ENCODE results near the gene DYNLT1.

The DYNLT1 gene

DNA sequence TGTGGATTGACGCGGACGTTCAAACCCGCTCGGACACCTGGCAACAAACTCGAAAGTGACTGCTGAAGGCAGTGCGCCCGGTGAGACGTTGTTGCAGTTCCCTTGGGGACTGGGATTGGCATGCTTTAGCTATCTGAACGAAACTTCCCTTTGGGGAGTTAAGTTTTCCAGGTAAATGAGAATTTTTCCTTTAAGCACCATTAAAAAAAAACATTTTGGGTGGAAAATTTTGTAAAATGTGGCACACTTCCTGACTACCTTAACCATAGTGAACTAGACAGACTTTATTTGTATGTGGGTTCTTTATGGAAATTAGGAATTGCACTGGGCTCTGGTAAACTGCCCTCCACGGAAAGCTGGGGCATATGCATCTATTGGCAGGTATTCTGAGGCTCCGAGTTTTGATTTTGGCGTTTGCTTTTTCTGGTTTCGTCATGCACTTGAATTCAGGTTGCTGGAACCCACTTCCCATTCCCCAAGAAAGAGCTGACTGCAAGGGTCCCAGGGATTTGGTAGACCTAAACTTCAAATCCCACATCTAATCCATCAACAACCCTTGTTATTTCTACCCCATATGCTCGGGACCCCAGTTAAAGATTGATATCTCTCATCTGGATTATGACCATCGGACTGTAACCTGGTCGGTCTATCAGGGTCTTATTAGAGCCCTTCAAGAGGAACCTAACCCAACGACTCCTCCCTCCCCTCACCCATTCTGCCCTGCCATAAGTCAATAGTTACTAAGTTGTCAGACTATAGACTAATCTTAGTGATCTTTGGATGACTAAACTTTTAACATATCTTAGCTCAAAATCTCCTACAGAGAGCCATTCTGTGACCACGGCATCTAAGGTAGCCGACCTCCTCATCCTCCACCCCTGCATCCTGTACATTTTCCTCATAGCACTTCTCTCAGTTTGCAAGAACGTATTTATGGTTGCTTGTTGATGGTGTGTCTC, 800 bp upstream of the DYNLT1 start:
- H3F3A ChIP-seq (ENCODE audit: low read depth), result no peaks in the 10 kb centered on the region
- no peak overlapping the region for H3K4me2 ChIP-seq (ENCODE audit: low read depth, low read length, poor library complexity, severe bottlenecking)
- no peak for TF ChIP-seq EZH2phosphoT487 (IDR thresholded peaks at IDR 0.05; ENCODE audit: borderline replicate concordance)
- TF ChIP-seq, protein P1, sequence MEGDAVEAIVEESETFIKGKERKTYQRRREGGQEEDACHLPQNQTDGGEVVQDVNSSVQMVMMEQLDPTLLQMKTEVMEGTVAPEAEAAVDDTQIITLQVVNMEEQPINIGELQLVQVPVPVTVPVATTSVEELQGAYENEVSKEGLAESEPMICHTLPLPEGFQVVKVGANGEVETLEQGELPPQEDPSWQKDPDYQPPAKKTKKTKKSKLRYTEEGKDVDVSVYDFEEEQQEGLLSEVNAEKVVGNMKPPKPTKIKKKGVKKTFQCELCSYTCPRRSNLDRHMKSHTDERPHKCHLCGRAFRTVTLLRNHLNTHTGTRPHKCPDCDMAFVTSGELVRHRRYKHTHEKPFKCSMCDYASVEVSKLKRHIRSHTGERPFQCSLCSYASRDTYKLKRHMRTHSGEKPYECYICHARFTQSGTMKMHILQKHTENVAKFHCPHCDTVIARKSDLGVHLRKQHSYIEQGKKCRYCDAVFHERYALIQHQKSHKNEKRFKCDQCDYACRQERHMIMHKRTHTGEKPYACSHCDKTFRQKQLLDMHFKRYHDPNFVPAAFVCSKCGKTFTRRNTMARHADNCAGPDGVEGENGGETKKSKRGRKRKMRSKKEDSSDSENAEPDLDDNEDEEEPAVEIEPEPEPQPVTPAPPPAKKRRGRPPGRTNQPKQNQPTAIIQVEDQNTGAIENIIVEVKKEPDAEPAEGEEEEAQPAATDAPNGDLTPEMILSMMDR (conservative IDR thresholded peaks at IDR 0.05; ENCODE audit: low read length), result no peak
- peaks cover 91% of the 10 kb centered on the region for H3K27me3 ChIP-seq (ENCODE audit: insufficient read depth, low read length, poor library complexity, severe bottlenecking)
- H3K4me3 ChIP-seq (ENCODE audit: low read length, poor library complexity, severe bottlenecking), result no peak overlapping the region
- no peaks in the 10 kb centered on the region for H3K36me3 ChIP-seq (ENCODE audit: insufficient read depth, low read length)
- peaks cover 13% of the 10 kb centered on the region for H3K4me1 ChIP-seq (ENCODE audit: insufficient read depth, low read length, poor library complexity, severe bottlenecking)
- no peaks in the 10 kb centered on the region for H3K79me2 ChIP-seq (ENCODE audit: insufficient read depth, low read length)
- no peaks in the 10 kb centered on the region for H4K20me1 ChIP-seq (ENCODE audit: insufficient read depth, low read length, poor library complexity, severe bottlenecking)
- no peaks in the 10 kb centered on the region for H3K9me2 ChIP-seq (replicated peaks; ENCODE audit: low read depth, low read length)
- H2AFZ ChIP-seq (ENCODE audit: low read length), result no peak overlapping the region
- no peaks in the 10 kb centered on the region for H3K9me3 ChIP-seq (ENCODE audit: insufficient read depth, low read depth, low read length)
- H3K9ac ChIP-seq (ENCODE audit: low read depth, low read length, poor library complexity, severe bottlenecking), result no peak overlapping the region

DNA sequence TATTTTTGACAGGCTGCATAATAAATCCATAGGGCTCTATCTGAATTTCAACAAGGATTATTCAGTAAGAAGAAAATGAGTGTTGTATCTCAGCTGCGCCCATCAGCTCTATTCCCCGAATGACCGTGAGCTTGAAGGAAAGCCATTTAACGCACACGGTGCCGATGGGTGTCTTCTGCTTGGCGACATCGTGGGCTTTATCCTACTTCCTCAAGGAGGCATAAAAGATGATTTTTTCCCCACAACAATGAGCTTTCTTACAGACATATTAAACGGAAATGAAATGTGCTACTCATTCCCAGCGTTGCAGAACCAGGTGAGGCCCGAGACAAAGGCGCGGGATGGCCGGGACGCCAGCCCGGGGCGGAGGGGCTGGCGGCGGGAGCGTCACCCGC, 710 bp downstream of the DYNLT1 start:
- H3K4me1 ChIP-seq (ENCODE audit: insufficient read depth, low read length, poor library complexity, severe bottlenecking), result no peaks in the 10 kb centered on the region
- H3K79me2 ChIP-seq (ENCODE audit: insufficient read depth, low read length), result no peaks in the 10 kb centered on the region

DNA sequence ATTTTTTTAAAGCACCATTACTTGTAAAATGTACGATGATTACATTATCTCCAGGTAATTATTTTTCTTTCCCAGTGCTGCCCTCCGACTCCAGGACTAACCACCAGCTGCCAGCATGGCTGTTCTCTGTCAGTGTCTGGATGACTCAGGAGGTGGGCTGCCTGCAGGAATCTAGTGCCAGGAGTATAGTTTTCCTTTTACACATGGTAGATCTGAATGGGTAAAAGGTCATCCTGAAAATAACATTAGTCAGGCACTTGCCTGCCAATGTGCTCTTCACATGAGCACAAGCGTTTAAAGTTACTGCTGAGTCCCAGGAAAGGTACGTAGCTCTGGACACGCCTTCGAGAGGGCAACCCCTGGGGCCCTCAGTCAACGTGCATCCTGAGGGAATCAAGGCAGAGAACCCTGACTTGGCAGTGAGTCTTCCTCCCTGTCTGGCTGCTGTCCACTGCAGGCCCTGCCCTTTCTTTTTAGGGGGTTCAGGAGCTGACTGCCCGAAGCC, 2.4 kb downstream of the DYNLT1 start:
- Histone ChIP-seq H3K79me2 (ENCODE audit: insufficient read depth, low read length) (no peaks in the 10 kb centered on the region), H3K4me3 (ENCODE audit: low read length, poor library complexity, severe bottlenecking) (no peak overlapping the region), H3K4me1 (ENCODE audit: insufficient read depth, low read length, poor library complexity, severe bottlenecking) (no peaks in the 10 kb centered on the region), H3K9ac (ENCODE audit: low read depth, low read length, poor library complexity, severe bottlenecking) (no peak overlapping the region), H3K4me2 (ENCODE audit: low read depth, low read length, poor library complexity, severe bottlenecking) (no peak overlapping the region), H4K20me1 (ENCODE audit: insufficient read depth, low read length, poor library complexity, severe bottlenecking) (no peaks in the 10 kb centered on the region), H3K9me2 (replicated peaks; ENCODE audit: low read depth, low read length) (no peaks in the 10 kb centered on the region), H3F3A (ENCODE audit: low read depth) (no peaks in the 10 kb centered on the region), H2AFZ (ENCODE audit: low read length) (no peak overlapping the region), H3K9me3 (ENCODE audit: insufficient read depth, low read depth, low read length) (no peaks in the 10 kb centered on the region), H3K36me3 (ENCODE audit: insufficient read depth, low read length) (no peaks in the 10 kb centered on the region), H3K27me3 (ENCODE audit: insufficient read depth, low read length, poor library complexity, severe bottlenecking) (peaks cover 97% of the 10 kb centered on the region)
- TF ChIP-seq EZH2phosphoT487 (IDR thresholded peaks at IDR 0.05; ENCODE audit: borderline replicate concordance), result no peak
- TF ChIP-seq, protein P1 (conservative IDR thresholded peaks at IDR 0.05; ENCODE audit: low read length), result no peak

More for the DNA sequence above, 710 bp downstream of the DYNLT1 start:
- Histone ChIP-seq H3K9me3 (ENCODE audit: insufficient read depth, low read depth, low read length) (no peaks in the 10 kb centered on the region), H3K27me3 (ENCODE audit: insufficient read depth, low read length, poor library complexity, severe bottlenecking) (peaks cover 91% of the 10 kb centered on the region), H3K9ac (ENCODE audit: low read depth, low read length, poor library complexity, severe bottlenecking) (no peak overlapping the region), H3K4me3 (ENCODE audit: low read length, poor library complexity, severe bottlenecking) (no peak overlapping the region), H4K20me1 (ENCODE audit: insufficient read depth, low read length, poor library complexity, severe bottlenecking) (no peaks in the 10 kb centered on the region), H3K9me2 (replicated peaks; ENCODE audit: low read depth, low read length) (no peaks in the 10 kb centered on the region), H3K4me2 (ENCODE audit: low read depth, low read length, poor library complexity, severe bottlenecking) (no peak overlapping the region), H3F3A (ENCODE audit: low read depth) (no peaks in the 10 kb centered on the region), H3K36me3 (ENCODE audit: insufficient read depth, low read length) (no peaks in the 10 kb centered on the region), H2AFZ (ENCODE audit: low read length) (no peak overlapping the region)
- TF ChIP-seq EZH2phosphoT487 (IDR thresholded peaks at IDR 0.05; ENCODE audit: borderline replicate concordance), result no peak
- TF ChIP-seq, protein P1 (conservative IDR thresholded peaks at IDR 0.05; ENCODE audit: low read length), result no peak

Measured in Loucy (cell line).